RWPE1 (cell line): ENCODE data around the gene LMX1A.

Experiments
- CTCF ChIA-PET: fragments of 350-600 bp; sonication (Branson Sonifier 250); formaldehyde crosslinking; extraction: SDS; loops from one replicate; lab custom pipeline; 2021; lab: Yijun Ruan, JAX
- POLR2A ChIA-PET: fragments of 400-600 bp; formaldehyde crosslinking; extraction: SDS; loops from one replicate; lab custom pipeline; 2020; ENCODE audit warnings: antibody characterized with exemption; ENCODE audit not compliant: low non-redundant PET; lab: Yijun Ruan, JAX
- DNase-seq: peaks from one replicate; pipeline ENCODE4 v3.0.0; 2012; ENCODE audit warnings: low spot score
- H3K27ac ChIP-seq: fragments of 450-650 bp; 2 replicates; pipeline ENCODE4 v1.5.1; 2017
- CTCF ChIP-seq: fragments of 450-650 bp; conservative IDR thresholded peaks from 2 replicates; pipeline ENCODE4 v1.5.1; 2017; ENCODE audit warnings: low read depth, mild to moderate bottlenecking

The LMX1A gene

GRCh38 chr1:165354739-165355138 lies 1.8 kb downstream of the LMX1A start:
- H3K27ac ChIP-seq, result no peak overlapping the region
- ChIA-PET POLR2A (no interaction called here), CTCF (interaction anchor here (0.5 to 1.6 kb wide), 3 partner anchors 13 to 192 kb away, joined by 4 to 7 read pairs (median 4); no protein-coding TSS in a partner anchor)
- DNase-seq, result no peak
- TF ChIP-seq CTCF, result no peak

GRCh38 chr1:165353731-165354671 lies 2.5 kb downstream of the LMX1A start:
- DNase-seq, result no peak
- no peak overlapping the region for H3K27ac ChIP-seq
- ChIA-PET CTCF (interaction anchor here (0.5 to 1.6 kb wide), 2 partner anchors 13 to 191 kb away, joined by 4 to 7 read pairs; no protein-coding TSS in a partner anchor), POLR2A (no interaction called here)
- TF ChIP-seq CTCF, result no peak

GRCh38 chr1:165352442-165353293 lies 3.8 kb downstream of the LMX1A start:
- ChIA-PET POLR2A (no interaction called here), CTCF (interaction anchor here (1.1 kb wide), 1 partner anchor 15 kb away, joined by 5 read pairs; no protein-coding TSS in a partner anchor)
- H3K27ac ChIP-seq, result no peak overlapping the region
- no peak for TF ChIP-seq CTCF
- DNase-seq, result no peak

- no peak for TF ChIP-seq CTCF
- H3K27ac ChIP-seq, result no peak overlapping the region
- no peak for DNase-seq
- ChIA-PET CTCF (no interaction called here), POLR2A (no interaction called here)
Observed at GRCh38 chr1:165351863-165352441, 4.6 kb downstream of the LMX1A start.

- no peak overlapping the region for H3K27ac ChIP-seq
- TF ChIP-seq CTCF, result no peak
- POLR2A ChIA-PET, result no interaction called here
- CTCF ChIA-PET, result interaction anchor here (0.6 kb wide), 1 partner anchor 1944 kb away, joined by 4 read pairs; no protein-coding TSS in a partner anchor
- no peak for DNase-seq
Observed at GRCh38 chr1:165350840-165351239, 5.7 kb downstream of the LMX1A start.

GRCh38 chr1:165345502-165345901 lies 11.0 kb downstream of the LMX1A start:
- DNase-seq, result no peak
- no peak overlapping the region for H3K27ac ChIP-seq
- ChIA-PET CTCF (no interaction called here), POLR2A (no interaction called here)
- no peak for TF ChIP-seq CTCF
